GM18909 (cell line): ENCODE measurements around the gene EZR.

Experiments
- ATAC-seq: cut with Tn5 transposase; IDR thresholded peaks from one replicate; pipeline ENCODE4 v1.9.1; 2021; ENCODE audit warnings: mild to moderate bottlenecking; ENCODE audit not compliant: unreplicated experiment, poor library complexity

EZR gene

DNA sequence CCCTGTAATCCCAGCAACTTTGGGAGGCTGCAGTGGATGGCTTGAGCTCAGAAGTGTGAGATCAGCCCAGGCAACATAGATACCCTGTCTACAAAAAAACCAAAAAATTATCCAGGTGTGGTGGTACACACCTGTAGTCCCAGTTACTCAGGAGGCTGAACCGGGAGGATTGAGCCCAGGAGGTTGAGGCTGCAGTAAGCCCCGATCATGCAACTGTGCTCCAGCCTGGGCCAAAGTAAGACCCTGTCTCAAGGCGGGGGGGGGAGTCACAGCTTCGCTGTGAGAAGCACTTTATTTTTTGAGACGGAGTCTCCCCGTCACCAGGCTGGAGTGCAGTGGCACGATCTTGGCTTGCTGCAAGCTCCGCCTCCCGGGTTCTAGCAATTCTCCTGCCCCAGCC is 54.2 kb downstream of the EZR start:
- ATAC-seq, result no peak

DNA sequence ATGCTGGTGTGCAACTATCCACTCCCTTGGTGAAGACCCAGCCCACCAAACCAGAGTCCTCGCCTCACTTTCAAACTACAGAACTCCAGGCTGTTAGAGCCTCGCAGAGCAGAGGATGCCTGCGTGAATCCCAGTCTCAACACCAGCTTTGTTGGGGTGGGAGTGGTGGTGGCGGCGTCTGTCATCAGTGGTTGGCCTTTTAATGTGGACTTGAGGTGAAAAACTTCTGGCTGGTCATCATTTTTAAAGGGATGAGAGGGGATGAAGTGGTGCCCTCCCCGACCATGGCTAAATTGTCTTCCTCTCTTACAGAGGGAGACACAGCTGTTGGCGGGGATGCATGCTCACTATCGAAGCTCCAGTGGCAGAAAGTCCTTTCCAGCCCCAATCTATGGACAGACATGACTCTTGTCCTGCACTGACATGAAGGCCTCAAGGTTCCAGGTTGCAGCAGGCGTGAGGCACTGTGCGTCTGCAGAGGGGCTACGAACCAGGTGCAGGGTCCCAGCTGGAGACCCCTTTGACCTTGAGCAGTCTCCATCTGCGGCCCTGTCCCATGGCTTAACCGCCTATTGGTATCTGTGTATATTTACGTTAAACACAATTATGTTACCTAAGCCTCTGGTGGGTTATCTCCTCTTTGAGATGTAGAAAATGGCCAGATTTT is 54.9 kb downstream of the EZR start:
- no peak for ATAC-seq

DNA sequence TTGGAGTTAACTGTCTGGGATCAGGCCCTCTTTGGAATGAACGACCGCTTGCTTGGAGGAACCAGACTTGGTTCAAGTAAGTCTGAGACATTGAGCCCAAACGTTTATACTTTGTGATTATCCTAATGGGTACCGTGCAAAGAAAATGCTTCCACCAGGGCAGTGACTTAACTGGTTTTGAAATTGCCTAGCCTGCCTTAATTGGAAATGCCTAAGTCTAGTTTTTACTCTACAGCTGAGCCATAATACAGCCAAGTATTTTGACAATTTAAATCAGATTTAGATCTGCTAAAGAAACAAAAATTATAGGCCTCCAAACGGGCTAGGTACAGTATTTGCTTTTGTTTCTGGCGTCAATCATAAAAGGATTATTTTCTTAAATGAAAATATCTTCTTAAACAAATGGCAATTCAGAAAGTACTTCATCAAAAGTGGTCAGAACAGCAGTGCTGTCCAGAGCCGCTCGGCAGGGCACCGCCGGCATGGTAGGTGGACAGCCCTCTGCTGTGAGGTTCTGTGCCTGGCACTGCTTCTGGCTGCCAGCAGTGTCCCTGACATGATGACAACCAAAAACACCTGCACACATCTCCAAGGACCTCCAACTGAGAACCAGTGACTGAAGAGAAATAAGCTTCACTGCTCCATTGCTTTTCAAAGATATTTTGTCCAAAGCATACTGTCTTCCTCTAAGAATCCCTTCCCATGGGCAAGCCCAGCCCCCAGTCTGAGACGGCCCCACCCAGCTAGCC is 55.6 kb downstream of the EZR start:
- no peak for ATAC-seq

DNA sequence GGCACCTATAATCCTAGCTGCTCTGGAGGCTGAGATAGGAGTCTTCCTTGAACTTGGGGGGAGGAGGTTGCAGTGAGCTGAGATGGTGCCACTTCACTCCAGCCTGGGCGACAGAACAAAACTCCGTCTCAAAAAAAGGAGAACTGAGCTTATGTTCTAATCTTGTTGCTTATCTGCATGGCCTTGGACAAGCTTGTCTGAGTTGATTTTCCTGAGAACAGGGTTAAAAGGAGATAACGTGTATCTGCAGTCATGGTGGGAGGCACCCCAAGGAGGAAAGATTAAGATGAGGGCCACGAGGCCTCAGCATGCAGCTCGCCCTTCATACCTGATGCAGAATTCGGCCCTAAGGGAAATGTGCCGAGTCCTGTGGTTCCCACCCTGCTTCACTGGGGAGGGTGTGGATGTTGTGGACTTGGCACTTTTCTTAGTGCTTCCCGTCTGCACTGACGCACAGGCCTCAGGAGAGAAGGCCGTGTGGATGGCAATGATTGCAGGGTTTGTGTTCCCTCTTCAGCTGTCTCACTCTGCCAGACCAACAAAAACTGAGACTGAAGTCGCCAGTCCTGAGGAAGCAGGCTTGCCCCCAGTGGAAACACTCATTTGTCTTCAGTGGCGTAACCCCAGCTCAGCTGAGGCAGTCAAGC is 56.3 kb downstream of the EZR start:
- no peak for ATAC-seq

- no peak for ATAC-seq
These were observed 57.4 kb downstream of the EZR start for GRCh38 chr6:158761746-158762145.

DNA sequence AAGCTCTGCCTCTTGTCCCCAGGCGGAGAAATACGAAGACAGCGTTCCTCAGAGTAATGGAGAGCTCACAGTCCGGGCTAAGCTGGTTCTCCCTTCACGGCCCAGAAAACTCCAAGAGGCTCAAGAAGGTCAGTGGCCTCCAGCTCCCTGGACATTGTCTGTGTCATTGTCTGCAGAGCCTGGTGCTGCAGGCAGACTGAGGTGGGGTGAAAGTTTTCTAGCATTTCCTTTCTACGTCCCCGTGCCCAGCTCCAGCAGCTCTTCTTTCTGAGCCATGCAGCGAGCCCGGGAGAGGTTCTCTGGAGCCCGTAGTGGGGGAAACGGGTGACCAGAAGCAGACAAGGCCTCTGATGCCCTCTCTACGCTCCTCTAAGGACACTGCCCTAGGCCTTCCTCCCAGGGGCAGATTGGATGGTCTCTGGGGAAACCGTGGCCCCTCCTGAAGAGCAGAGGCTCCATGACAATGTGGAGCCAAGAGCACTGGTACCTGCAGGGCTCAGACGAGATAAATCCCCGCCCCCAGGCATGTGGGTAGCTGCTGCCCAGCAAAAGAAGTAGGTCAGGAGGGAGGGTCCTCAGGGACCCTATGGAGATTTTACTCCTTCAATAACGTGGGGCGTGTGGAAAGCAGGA is 58.4 kb downstream of the EZR start:
- no peak for ATAC-seq

GRCh38 chr6:158759966-158760617 is 59.1 kb downstream of the EZR start:
- ATAC-seq, result no peak

GRCh38 chr6:158758941-158759479 is 60.2 kb downstream of the EZR start:
- no peak for ATAC-seq

DNA sequence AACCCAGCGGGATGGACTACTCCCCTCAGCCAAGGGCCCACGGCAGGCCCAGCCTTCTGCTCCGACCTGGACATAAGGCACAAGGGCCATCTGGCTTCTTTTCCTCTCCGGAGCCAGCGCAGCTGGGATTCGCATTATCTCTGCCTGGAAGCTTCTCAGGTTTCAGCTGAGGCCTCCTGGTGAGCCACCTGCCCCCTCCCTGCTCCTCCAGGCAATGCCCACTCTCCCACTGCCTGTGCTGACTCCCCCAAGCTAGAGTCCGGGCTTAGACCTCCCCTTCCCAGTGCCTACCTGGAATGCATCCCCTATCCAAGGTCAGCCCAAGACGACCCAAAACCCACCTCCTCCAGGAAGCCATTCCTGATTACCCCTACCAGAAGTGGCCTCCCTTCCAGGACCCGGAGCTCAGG is 60.7 kb downstream of the EZR start:
- no peak for ATAC-seq

GRCh38 chr6:158757753-158758090 is 61.4 kb downstream of the EZR start:
- no peak for ATAC-seq

DNA sequence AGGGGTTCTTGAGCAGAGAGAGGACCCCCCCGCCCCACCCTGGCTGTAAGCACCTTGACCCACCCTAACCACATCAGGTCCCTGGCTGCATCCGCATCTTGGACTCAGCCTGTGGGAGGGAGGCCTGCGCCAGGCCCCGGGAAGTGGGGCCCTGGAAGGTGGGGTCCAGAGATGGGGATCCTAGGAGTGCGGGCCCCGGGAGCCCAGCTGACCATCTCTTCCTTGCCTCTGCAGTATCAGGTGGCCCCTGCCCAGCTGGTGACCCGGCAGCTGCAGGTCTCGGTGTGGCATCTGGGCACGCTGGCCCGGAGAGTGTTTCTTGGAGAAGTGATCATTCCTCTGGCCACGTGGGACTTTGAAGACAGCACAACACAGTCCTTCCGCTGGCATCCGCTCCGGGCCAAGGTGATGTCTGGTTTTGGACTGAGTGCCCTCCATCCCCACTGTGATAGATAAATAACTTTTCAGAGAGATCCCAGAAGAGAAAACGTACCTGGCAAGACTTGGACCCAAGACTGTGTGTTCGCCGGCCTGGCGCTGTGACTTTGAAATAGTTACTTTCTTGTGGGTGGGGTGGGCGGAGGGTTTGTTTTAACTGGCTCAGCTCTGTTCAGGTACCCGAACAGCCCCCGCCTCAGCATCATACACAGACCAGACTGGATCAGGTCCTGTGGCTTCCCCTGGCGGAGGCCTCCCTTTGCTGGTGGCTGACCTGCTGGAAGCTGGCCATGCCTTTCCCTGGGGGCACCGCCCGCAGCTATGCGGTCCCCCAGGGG is 62.0 kb downstream of the EZR start:
- no peak for ATAC-seq

DNA sequence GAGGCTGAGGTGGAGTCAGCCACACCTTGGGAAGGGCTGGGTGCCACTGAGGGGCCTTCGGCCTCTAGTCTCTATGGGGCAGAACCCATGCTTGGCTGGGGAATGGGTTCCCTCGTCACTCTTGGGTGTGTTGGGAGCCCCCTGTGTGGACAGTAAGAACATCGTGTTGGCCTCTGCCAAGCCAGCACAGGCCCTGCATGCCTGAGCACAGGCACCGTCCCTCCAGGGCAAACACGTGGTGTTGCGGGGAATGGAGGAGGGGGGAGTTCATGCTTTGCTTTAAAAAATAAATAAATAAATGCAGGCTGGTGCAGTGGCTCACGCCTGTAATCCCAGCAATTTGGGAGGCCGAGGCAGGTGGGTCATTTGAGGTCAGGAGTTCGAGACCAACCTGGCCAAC is 63.0 kb downstream of the EZR start:
- ATAC-seq, result no peak

GRCh38 chr6:158755636-158756035 is 63.5 kb downstream of the EZR start:
- no peak for ATAC-seq

- no peak for ATAC-seq
These were observed 64.4 kb downstream of the EZR start for GRCh38 chr6:158754738-158755137.

- ATAC-seq, result no peak
These were observed 65.4 kb downstream of the EZR start for GRCh38 chr6:158753811-158754210.

DNA sequence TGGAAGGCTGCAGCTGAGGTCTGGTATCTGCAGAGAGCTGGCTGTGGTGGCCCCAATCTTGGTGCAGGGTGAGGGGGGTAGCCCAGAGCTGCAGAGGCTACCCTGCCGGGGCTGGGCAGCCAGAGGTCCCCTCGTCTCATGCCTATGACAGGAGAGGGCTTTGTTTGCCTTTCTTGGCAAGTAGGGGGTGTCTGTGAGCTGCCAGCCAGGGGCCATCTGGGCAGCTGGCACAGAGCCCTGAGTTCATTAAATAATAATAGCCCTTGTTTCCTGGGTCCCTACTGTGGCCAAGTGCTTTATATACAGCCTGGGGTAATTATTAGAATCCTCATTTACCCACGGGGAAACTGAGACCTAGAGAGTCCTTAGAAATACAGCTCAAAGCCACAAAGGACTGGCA is 66.6 kb downstream of the EZR start:
- no peak for ATAC-seq

DNA sequence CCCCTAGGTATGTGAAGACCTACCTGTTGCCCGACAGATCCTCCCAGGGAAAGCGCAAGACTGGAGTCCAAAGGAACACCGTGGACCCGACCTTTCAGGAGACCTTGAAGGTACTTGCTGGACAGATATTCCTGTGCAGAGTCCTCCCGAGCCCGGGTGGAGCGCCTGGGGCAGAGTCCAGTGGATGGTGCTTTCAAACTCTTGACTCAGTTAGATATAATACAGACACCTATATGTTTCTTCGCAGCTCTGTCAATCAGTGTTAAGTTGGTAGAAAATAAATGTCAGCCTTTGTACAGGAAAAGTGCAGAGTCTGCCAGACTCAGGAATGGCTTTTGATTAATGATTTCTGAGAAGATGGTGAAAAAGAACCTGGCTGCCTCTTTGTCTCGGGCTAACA is 67.2 kb downstream of the EZR start:
- ATAC-seq, result no peak

DNA sequence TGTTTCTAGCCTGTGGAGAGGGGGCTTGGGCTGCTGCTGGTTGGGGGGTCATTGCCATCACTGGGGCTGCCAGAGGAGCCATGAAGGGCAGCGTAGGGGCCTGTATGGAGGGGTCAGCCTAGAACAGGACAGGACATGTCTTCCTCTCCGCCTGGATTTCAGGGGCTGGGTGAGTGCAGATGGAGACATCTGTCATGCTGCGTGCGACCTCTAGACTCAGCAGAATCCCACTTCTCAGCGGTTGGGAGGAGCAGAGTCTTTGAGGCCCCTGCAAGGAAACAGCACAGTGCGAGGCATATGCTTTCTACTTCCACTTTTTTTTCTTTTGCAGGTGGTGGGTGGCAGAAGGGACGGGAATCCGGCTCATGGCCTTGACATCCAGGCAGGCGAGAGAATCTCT is 67.9 kb downstream of the EZR start:
- ATAC-seq, result no peak

DNA sequence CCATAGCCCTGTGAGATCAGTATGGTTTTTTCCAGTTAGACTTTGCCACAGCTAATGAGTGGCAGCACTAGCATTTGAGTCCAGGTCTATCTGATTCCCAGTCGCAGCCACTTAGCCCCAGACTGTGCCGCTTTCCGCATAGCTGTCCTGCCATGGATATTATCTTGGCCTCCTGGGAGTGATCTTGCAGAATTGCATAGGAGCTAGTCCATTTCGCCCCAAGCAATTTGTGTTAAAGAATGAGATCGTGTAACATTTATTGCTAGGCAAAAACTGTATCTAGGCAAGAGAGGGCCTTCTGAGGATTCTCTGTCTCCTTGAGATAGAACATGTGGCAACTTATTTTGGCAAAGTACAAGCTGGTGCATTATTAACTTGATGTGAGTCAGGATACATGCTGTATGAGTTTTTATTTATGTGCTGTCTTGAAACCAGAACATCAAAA is 74.2 kb downstream of the EZR start:
- ATAC-seq, result no peak
